GM12873 (cell line): ENCODE measurements around the gene SGSH.

ENCODE experiments used
- TF ChIP-seq, protein P1 (sequence below): IDR thresholded peaks from 2 replicates; pipeline ENCODE4 v1.5.1; 2012; ENCODE audit warnings: low read depth, mild to moderate bottlenecking, moderate library complexity, low read length, control low read depth; ENCODE audit not compliant: insufficient read depth; ENCODE audit errors: missing control alignments

SGSH gene

GRCh38 chr17:80195141-80195540 lies 25.0 kb downstream of the SGSH start:
- TF ChIP-seq, protein P1, sequence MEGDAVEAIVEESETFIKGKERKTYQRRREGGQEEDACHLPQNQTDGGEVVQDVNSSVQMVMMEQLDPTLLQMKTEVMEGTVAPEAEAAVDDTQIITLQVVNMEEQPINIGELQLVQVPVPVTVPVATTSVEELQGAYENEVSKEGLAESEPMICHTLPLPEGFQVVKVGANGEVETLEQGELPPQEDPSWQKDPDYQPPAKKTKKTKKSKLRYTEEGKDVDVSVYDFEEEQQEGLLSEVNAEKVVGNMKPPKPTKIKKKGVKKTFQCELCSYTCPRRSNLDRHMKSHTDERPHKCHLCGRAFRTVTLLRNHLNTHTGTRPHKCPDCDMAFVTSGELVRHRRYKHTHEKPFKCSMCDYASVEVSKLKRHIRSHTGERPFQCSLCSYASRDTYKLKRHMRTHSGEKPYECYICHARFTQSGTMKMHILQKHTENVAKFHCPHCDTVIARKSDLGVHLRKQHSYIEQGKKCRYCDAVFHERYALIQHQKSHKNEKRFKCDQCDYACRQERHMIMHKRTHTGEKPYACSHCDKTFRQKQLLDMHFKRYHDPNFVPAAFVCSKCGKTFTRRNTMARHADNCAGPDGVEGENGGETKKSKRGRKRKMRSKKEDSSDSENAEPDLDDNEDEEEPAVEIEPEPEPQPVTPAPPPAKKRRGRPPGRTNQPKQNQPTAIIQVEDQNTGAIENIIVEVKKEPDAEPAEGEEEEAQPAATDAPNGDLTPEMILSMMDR = no peak

- TF ChIP-seq, protein P1 = no peak
These were observed 28.1 kb downstream of the SGSH start for GRCh38 chr17:80191865-80192661.

DNA sequence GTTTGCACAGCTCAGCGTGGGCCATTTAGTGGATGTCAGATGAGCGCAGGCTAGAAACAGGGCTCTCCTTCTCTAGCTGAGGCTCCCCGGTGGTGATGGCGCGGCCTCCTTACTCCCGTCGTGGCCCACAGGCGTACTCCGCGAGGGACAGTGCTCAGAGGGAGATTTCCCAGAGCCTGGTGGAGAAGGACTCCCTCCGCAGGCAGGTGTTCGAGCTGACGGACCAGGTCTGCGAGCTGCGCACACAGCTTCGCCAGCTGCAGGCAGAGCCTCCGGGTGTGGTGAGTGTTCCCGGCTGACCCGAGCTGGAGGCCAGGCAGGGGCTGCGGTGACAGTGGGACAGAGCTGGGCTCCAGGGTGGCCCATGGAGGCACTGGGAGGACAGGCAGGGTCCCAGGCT lies 28.9 kb downstream of the SGSH start:
- TF ChIP-seq, protein P1 = no peak

- TF ChIP-seq, protein P1 = no peak
These were observed 29.4 kb downstream of the SGSH start for GRCh38 chr17:80190716-80191115.

- TF ChIP-seq, protein P1 = no peak
These were observed 30.5 kb downstream of the SGSH start for GRCh38 chr17:80189611-80190010.

- TF ChIP-seq, protein P1 = no peak
These were observed 32.6 kb downstream of the SGSH start for GRCh38 chr17:80187515-80187941.

DNA sequence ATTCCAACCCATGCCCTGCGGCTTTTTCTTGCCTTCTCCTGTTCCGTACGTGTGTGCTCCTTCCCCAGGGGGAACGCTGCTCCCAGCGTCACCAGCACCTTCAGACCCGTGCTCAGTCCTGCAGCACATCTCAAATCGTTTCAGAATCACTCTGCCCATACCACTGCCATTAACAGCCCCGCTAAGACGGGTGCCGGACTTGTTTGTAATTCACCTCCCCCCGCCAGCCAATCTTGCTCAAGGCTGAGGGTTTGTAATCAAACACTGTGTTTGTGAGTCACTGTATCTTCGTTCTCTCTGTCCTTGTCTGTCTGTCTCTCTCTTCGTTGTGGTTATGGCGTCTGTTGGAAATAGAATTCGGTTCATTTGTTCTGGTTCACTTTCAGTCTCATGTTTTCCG lies 33.0 kb downstream of the SGSH start:
- TF ChIP-seq, protein P1 = no peak
